Measurements from ENCODE around the gene PML. TPM values are rescaled to one million over a fixed set of nuclear protein-coding genes. Genes with fewer than 3 reads are reported as not detected.
"Not testable (repeated sequence)": the region's sequence is repeated elsewhere in the genome, so short reads cannot be mapped to it uniquely, and the experiment has no call there.

The PML gene
- total RNA-seq, 1 experiment from 2014 or later: 120 TPM

DNA sequence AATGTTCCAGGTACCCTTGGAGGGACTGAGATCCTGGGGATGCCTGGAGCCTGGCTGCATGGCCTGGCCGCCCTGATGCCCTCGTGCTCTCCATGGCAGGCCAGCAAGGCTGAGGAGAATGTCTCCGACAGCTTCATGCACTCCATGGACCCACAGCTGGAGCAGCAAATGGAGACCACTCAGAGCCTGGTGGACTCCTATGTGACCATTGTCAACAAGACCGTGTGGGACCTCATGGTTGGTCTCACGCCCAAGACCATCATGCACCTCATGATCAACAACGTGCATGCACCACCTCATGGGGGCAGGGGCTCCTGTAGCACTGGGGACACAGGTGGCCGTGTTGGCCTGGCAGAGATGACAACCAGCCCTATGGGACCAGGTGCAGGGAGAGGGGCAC lies 68.2 kb downstream of the PML start:
- no peaks in the 10 kb centered on the region for H3K36me3 Mint-ChIP-seq (ENCODE audit: insufficient read depth, unreplicated experiment)
- no TSS peak for BruUV-seq (replicated peaks)
- intact Hi-C loops (cut with micrococcal nuclease; ENCODE audit: unreplicated experiment): no loop called here
- no peak for DNase-seq
- peaks cover 11% of the 10 kb centered on the region for H3K4me1 Mint-ChIP-seq (ENCODE audit: low read depth, unreplicated experiment)
- H3K9me3 Mint-ChIP-seq (ENCODE audit: low read depth, unreplicated experiment): no peaks in the 10 kb centered on the region
- CTCF ChIA-PET: no interaction called here
- no peak overlapping the region for H3K4me3 Mint-ChIP-seq (ENCODE audit: low read depth, unreplicated experiment)
- H3K27me3 Mint-ChIP-seq (ENCODE audit: unreplicated experiment): peaks cover 39% of the 10 kb centered on the region
- H3K27ac Mint-ChIP-seq (ENCODE audit: unreplicated experiment): no peak overlapping the region
- TF ChIP-seq, protein P1, sequence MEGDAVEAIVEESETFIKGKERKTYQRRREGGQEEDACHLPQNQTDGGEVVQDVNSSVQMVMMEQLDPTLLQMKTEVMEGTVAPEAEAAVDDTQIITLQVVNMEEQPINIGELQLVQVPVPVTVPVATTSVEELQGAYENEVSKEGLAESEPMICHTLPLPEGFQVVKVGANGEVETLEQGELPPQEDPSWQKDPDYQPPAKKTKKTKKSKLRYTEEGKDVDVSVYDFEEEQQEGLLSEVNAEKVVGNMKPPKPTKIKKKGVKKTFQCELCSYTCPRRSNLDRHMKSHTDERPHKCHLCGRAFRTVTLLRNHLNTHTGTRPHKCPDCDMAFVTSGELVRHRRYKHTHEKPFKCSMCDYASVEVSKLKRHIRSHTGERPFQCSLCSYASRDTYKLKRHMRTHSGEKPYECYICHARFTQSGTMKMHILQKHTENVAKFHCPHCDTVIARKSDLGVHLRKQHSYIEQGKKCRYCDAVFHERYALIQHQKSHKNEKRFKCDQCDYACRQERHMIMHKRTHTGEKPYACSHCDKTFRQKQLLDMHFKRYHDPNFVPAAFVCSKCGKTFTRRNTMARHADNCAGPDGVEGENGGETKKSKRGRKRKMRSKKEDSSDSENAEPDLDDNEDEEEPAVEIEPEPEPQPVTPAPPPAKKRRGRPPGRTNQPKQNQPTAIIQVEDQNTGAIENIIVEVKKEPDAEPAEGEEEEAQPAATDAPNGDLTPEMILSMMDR (IDR thresholded peaks at IDR 0.05; ENCODE audit: unreplicated experiment): no peak

DNA sequence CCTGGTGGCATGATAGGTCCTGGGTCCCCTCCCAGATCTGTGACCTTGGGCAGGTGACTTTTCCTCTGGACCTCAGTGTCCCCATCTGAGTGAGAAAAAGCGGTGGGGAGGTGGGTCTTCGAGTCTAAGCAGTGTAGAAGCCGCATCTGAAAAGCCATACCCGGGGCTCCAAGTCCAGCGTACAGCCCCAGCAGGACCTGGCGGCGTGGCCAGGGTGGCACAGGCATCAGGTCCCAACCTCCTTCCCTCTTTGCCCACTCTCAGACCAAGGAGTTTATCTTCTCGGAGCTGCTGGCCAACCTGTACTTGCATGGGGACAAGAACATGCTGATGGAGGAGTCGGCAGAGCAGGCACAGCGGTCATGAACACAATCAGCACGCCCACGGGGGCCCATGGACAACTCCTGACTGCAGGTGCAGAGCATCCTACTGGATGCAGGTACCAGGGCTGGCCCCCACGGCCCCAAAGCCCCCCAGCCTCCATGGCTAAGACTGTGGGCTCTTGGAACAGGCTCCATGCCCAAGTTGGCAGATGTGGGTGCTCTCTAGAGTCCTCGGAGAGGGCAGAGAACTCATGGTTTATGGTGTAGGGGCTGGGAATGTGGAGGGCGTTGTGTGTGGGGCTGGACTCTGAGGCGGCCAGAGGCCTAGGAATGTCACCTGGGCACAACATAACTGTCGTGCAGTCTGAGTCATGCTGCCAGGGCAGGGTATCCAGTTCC lies 69.1 kb downstream of the PML start:
- Mint-ChIP-seq H3K27me3 (ENCODE audit: unreplicated experiment) (peaks cover 30% of the 10 kb centered on the region), H3K4me1 (ENCODE audit: low read depth, unreplicated experiment) (peaks cover 11% of the 10 kb centered on the region)
- H3K27ac Mint-ChIP-seq (ENCODE audit: unreplicated experiment); H3K4me3 Mint-ChIP-seq (ENCODE audit: low read depth, unreplicated experiment); DNase-seq; H3K36me3 Mint-ChIP-seq (ENCODE audit: insufficient read depth, unreplicated experiment); H3K9me3 Mint-ChIP-seq (ENCODE audit: low read depth, unreplicated experiment); CTCF ChIA-PET; intact Hi-C loops (cut with micrococcal nuclease; ENCODE audit: unreplicated experiment); BruUV-seq (replicated peaks): not testable (repeated sequence)

DNA sequence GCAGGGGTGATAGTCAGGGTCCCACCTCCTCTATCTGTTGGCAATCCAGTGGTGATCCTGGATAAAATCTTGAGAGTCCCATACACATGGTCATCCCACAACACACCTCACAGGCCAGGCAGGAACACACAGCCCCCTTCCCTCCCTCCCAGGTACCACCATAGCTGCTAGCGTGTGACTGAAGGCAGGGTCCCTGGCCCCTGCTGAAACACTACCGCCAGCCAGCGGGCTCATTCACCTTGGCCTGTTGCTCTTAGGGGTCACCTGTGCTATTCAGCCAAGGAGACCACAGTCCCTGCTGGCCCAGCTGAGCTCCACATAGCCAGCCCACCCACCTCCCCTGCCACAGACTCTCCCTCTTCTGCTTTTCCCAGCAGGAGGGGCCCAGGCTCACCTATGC lies 69.7 kb downstream of the PML start:
- H3K27ac Mint-ChIP-seq (ENCODE audit: unreplicated experiment); H3K4me3 Mint-ChIP-seq (ENCODE audit: low read depth, unreplicated experiment); H3K9me3 Mint-ChIP-seq (ENCODE audit: low read depth, unreplicated experiment); H3K36me3 Mint-ChIP-seq (ENCODE audit: insufficient read depth, unreplicated experiment); DNase-seq; BruUV-seq (replicated peaks); intact Hi-C loops (cut with micrococcal nuclease; ENCODE audit: unreplicated experiment): not testable (repeated sequence)
- CTCF ChIA-PET: interaction anchor here (1.2 kb wide), 2 partner anchors 11 to 1236 kb away, joined by 10 to 12 read pairs; no protein-coding TSS in a partner anchor
- H3K27me3 Mint-ChIP-seq (ENCODE audit: unreplicated experiment): peaks cover 24% of the 10 kb centered on the region
- H3K4me1 Mint-ChIP-seq (ENCODE audit: low read depth, unreplicated experiment): peaks cover 11% of the 10 kb centered on the region

DNA sequence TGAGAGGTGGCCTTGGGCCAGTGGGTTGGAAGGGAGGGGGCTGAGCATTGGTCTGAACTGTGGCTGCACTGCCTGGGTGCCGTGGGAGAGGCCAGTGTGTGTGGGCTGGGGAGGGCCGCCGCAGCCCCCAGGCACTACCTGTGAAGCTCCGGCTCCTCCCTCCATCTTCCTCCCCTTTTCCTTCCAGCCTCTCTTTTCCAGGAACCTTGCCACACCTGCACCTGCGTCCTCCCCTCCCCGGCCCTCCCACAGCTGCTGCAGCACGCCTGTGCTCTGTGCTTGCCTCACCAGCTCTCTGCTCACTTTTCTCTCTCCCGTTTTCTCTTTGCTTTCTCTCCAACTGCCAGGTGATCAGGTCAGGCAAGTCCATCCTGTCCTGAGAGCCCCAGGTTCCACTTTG lies 70.3 kb downstream of the PML start:
- DNase-seq; H3K36me3 Mint-ChIP-seq (ENCODE audit: insufficient read depth, unreplicated experiment); H3K4me3 Mint-ChIP-seq (ENCODE audit: low read depth, unreplicated experiment); H3K9me3 Mint-ChIP-seq (ENCODE audit: low read depth, unreplicated experiment); intact Hi-C loops (cut with micrococcal nuclease; ENCODE audit: unreplicated experiment); H3K27ac Mint-ChIP-seq (ENCODE audit: unreplicated experiment); BruUV-seq (replicated peaks): not testable (repeated sequence)
- CTCF ChIA-PET: interaction anchor here (1.2 kb wide), 2 partner anchors 11 to 1235 kb away, joined by 10 to 12 read pairs; no protein-coding TSS in a partner anchor
- H3K4me1 Mint-ChIP-seq (ENCODE audit: low read depth, unreplicated experiment): peaks cover 11% of the 10 kb centered on the region
- peaks cover 18% of the 10 kb centered on the region for H3K27me3 Mint-ChIP-seq (ENCODE audit: unreplicated experiment)

DNA sequence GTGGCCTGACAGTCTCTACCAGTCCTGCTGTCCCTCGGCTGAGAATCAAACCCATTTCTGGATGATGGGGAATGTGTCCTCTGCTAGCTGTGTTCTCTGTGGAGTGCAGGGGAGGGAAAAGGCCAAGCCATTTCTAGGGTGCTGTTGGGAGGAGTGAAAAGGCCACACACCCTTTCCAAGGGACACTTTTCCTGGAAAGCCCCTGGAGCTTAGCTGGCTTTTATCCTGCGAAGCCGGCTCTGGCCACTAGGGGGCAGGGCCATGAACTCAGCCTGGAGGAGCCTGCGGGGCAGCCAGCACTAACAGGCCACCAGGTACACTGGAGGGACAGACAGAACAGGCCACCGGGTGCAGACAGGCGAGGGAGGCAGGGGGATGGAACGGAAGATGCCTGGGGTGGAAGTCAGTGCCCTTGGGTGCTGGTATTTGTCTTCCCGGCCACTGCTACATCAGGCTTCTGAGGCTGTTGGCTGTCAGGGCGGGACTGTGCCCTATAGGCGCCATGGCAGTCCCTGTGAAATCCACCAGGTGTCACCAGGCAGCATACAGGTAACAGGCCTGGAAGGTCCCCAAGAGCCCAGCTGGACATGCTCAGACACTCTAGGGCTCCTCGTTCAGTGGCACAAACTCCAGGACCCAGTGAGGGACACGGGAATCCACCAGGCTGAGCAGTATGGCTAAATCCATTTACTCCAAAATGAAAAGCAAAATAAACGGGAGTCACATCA lies 71.3 kb downstream of the PML start:
- H3K36me3 Mint-ChIP-seq (ENCODE audit: insufficient read depth, unreplicated experiment); intact Hi-C loops (cut with micrococcal nuclease; ENCODE audit: unreplicated experiment); H3K27ac Mint-ChIP-seq (ENCODE audit: unreplicated experiment); H3K9me3 Mint-ChIP-seq (ENCODE audit: low read depth, unreplicated experiment); CTCF ChIA-PET; BruUV-seq (replicated peaks): not testable (repeated sequence)
- peak overlapping the region; percentile 21 for H3K4me3 Mint-ChIP-seq (ENCODE audit: low read depth, unreplicated experiment)
- TF ChIP-seq, protein P1 (IDR thresholded peaks at IDR 0.05; ENCODE audit: unreplicated experiment): peak; percentile 83
- H3K4me1 Mint-ChIP-seq (ENCODE audit: low read depth, unreplicated experiment): peaks cover 11% of the 10 kb centered on the region
- peak; percentile 80 for DNase-seq
- H3K27me3 Mint-ChIP-seq (ENCODE audit: unreplicated experiment): peaks cover 13% of the 10 kb centered on the region

DNA sequence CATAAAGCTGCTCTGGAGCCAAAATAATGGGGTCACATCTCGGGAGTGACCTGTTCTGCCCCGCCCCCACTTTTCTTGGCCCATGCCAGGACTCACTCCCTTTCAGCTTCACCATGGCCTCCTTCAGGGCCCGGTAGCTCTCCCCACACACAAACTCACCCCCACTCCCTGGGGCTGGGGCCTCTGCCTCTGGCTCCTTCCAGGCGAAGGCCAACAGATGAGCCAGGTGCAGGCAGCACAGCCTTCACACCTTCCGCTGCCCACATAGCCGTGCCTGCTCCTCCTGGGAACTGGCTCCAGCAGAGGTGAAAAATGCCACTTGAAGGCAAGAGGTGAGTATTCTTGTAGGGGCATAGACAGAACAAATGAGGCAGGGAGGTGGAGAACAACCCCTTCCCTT lies 77.1 kb downstream of the PML start:
- peaks cover 13% of the 10 kb centered on the region for H3K27me3 Mint-ChIP-seq (ENCODE audit: unreplicated experiment)
- intact Hi-C loops (cut with micrococcal nuclease; ENCODE audit: unreplicated experiment); DNase-seq; BruUV-seq (replicated peaks); H3K4me3 Mint-ChIP-seq (ENCODE audit: low read depth, unreplicated experiment); H3K4me1 Mint-ChIP-seq (ENCODE audit: low read depth, unreplicated experiment); CTCF ChIA-PET; H3K27ac Mint-ChIP-seq (ENCODE audit: unreplicated experiment); H3K9me3 Mint-ChIP-seq (ENCODE audit: low read depth, unreplicated experiment); H3K36me3 Mint-ChIP-seq (ENCODE audit: insufficient read depth, unreplicated experiment): not testable (repeated sequence)

DNA sequence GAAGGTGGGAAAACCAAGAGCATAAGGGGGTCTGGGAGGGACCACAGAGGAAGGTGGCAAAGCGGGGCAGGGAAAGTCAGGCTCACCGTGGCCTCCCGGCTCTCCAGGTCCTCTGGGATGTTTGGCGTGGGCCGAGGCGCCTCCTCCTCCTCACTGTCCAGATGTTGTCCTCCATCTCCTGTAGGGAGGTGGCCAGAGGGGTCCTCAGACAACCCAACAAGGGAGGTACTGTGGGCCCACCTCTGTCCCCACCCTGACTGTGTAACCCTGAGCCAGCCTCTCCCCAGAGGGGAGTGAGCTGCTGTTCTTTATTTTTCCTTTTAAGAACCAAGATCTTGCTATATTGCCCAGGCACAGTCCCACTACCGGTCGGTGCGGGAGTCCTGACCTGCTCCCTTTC lies 77.6 kb downstream of the PML start:
- H3K27ac Mint-ChIP-seq (ENCODE audit: unreplicated experiment); H3K9me3 Mint-ChIP-seq (ENCODE audit: low read depth, unreplicated experiment); CTCF ChIA-PET; intact Hi-C loops (cut with micrococcal nuclease; ENCODE audit: unreplicated experiment); H3K4me1 Mint-ChIP-seq (ENCODE audit: low read depth, unreplicated experiment); H3K36me3 Mint-ChIP-seq (ENCODE audit: insufficient read depth, unreplicated experiment); BruUV-seq (replicated peaks); DNase-seq; H3K4me3 Mint-ChIP-seq (ENCODE audit: low read depth, unreplicated experiment): not testable (repeated sequence)
- peaks cover 13% of the 10 kb centered on the region for H3K27me3 Mint-ChIP-seq (ENCODE audit: unreplicated experiment)
